Measurements from ENCODE around the gene MRFAP1L1. TPM values are rescaled to one million over a fixed set of nuclear protein-coding genes. Genes with fewer than 3 reads are reported as not detected.

Gene MRFAP1L1
- total and polyA plus RNA-seq, 2 donors (not counting 3 experiments of a cell fraction or from before 2014, with no cell fraction given) = 28.7 to 42.0 TPM

DNA sequence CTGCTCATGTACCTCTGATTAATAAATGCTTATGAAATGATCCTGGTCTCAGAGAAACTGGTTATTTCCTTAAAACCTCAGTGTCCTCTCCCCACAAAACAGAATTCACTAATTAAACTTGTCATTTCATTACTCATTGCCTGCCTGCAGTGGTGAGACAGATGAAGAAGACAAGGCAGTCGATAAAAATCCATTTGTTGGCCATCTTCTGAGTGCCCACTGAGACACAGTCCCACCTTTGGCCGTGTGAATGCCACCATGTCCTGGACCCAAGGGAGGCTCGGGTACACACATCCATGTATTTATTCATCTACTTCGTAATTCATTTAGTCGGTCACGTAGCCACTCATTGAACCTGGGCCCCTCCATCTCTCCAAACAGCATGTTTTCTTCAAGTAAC is 12.5 kb downstream of the MRFAP1L1 start:
- Histone ChIP-seq H3K9me3 (replicated peaks; ENCODE audit: control insufficient read depth, insufficient read depth, low read length) (no peaks in the 10 kb centered on the region), H2AFZ (ENCODE audit: low read depth, low read length) (no peak overlapping the region), H3K4me2 (ENCODE audit: insufficient read depth, low read length) (no peak overlapping the region), H3K27ac (ENCODE audit: insufficient read depth, low read depth, low read length) (no peak overlapping the region), H3K36me3 (ENCODE audit: control insufficient read depth in 2 of 2, extremely low read depth in 1 of 2, insufficient read depth in 2 of 2, low read length in 2 of 2) (no peaks in the 10 kb centered on the region), H4K20me1 (replicated peaks; ENCODE audit: control insufficient read depth, extremely low read depth, insufficient read depth, low read length) (no peaks in the 10 kb centered on the region), H3K79me2 (ENCODE audit: control insufficient read depth, insufficient read depth, low read length) (no peaks in the 10 kb centered on the region), H3K4me1 (ENCODE audit: control insufficient read depth, extremely low read depth, insufficient read depth, low read length) (peaks cover 8% of the 10 kb centered on the region), H3K27me3 (ENCODE audit: control insufficient read depth in 2 of 2, insufficient read depth in 2 of 2, low read length in 2 of 2) (no peaks in the 10 kb centered on the region), H3K9ac (replicated peaks; ENCODE audit: extremely low read depth, insufficient read depth, low read length) (no peak overlapping the region), H3K9me1 (replicated peaks; ENCODE audit: control insufficient read depth, extremely low read depth, insufficient read depth, low read length) (no peaks in the 10 kb centered on the region), H3K4me3 (replicated peaks in 1 of 3; ENCODE audit: insufficient read depth in 1 of 3, low read depth in 1 of 3, low read length in 3 of 3) (no peak overlapping the region)
- no TSS peak for BruUV-seq (replicated peaks)
- no peak for DNase-seq (ENCODE audit: low read depth, low spot score)
- POLR2A ChIA-PET = no interaction called here
- intact Hi-C loops (cut with micrococcal nuclease) (no loop called here), dilution Hi-C loops (cut with MboI; ENCODE audit: extremely low pct_ligation_motif_present, low sequenced_read_pairs) (no loop called here)
- no peak for FAIRE-seq
- TF ChIP-seq JUN (IDR thresholded peaks at IDR 0.05; ENCODE audit: borderline replicate concordance, insufficient read depth, insufficient read length, low read depth) (no peak), EZH2 (IDR thresholded peaks at IDR 0.05; ENCODE audit: borderline replicate concordance, low read depth, low read length, severe bottlenecking) (no peak), GATA2 (IDR thresholded peaks at IDR 0.05; ENCODE audit: insufficient read depth, insufficient read length, low read depth, low read length) (no peak), POLR2AphosphoS5 (IDR thresholded peaks at IDR 0.05; ENCODE audit: insufficient read depth, low read depth, low read length) (no peak), FOS (IDR thresholded peaks at IDR 0.05; ENCODE audit: borderline replicate concordance, insufficient read depth, low read length) (no peak), CTCF (IDR thresholded peaks at IDR 0.05; ENCODE audit: extremely low read depth in 1 of 2, insufficient read depth in 1 of 2, low read depth in 1 of 2, low read length in 2 of 2) (no peak), MYC (IDR thresholded peaks at IDR 0.05; ENCODE audit: low read depth, low read length) (no peak), POLR2A (IDR thresholded peaks at IDR 0.05; ENCODE audit: low read depth, low read length) (no peak)
- TF ChIP-seq, protein P1, sequence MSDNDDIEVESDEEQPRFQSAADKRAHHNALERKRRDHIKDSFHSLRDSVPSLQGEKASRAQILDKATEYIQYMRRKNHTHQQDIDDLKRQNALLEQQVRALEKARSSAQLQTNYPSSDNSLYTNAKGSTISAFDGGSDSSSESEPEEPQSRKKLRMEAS (IDR thresholded peaks at IDR 0.05; ENCODE audit: insufficient read depth, insufficient read length) = no peak
- CTCF ChIA-PET = no interaction called here

Measured in endothelial cell of umbilical vein (primary cell).